HCT116 (cell line): ENCODE data around the gene HSPB3. TPM values are rescaled to one million over a fixed set of nuclear protein-coding genes. Genes with fewer than 3 reads are reported as not detected.

Experiments
- ATAC-seq: fragments of 200-7000 bp; cut with Tn5 transposase; 2 replicates; pipeline ENCODE4 v1.9.1; 2020; ENCODE audit warnings: mild to moderate bottlenecking, moderate library complexity
- BruUV-seq: library from RNA; stranded (reverse); fragments of 400-500 nt; replicated peaks from 2 replicates; lab custom pipeline; 2021; lab: Mats Ljungman, UMichigan
- CTCF ChIA-PET: fragments of 300-600 bp; sonication (Branson Sonifier 250); formaldehyde crosslinking; loops from one replicate; lab custom pipeline; 2021; ENCODE audit warnings: antibody characterized with exemption; lab: Charles Lee
- POLR2A ChIA-PET: fragments of 300-600, 350-600 bp; sonication (Branson Sonifier 250); formaldehyde crosslinking; loops from one replicate; lab custom pipeline; 2021; ENCODE audit warnings: antibody characterized with exemption; lab: Charles Lee
- RAD21 ChIA-PET, 2 experiments: fragments of 300-600 bp; sonication (Branson Sonifier 250); formaldehyde crosslinking; loops; one replicate each; lab custom pipeline; 2023; ENCODE audit warnings: low total read pairs in 2 of 2; ENCODE audit not compliant: uncharacterized antibody in 2 of 2, unreplicated experiment in 2 of 2, low non-redundant PET in 1 of 2; lab: Charles Lee
- DNase-seq: peaks from one replicate; pipeline ENCODE4 v3.0.0-alpha.2; 2010; ENCODE audit warnings: low read depth, low spot score
- H2AFZ ChIP-seq: fragments of 200-600 bp; shearing (Covaris generic), sonication (generic); 2 replicates; pipeline ENCODE4 v1.6.1; 2017; ENCODE audit warnings: low read depth, mixed run types, mixed read lengths, antibody characterized with exemption, low read length; ENCODE audit not compliant: poor library complexity, severe bottlenecking
- H3K27ac ChIP-seq: 2 replicates; pipeline ENCODE4 v1.5.1; 2012; ENCODE audit warnings: low read depth, low read length
- H3K27me3 ChIP-seq: fragments of 200-600 bp; sonication (generic); 2 replicates; pipeline ENCODE4 v1.6.1; 2016; ENCODE audit warnings: mixed run types, low read length, mixed read lengths; ENCODE audit not compliant: insufficient read depth
- H3K36me3 ChIP-seq, 2 experiments: fragments of 200-500 bp in 1 of 2; fragments of 200-600 bp in 1 of 2; sonication (Bioruptor generic) in 1 of 2; sonication (generic) in 1 of 2; 2 replicates each; pipeline versions ENCODE4 v1.5.1 to v1.6.1; 2014 to 2016; ENCODE audit warnings: low read length in 2 of 2, inconsistent platforms in 1 of 2, mixed read lengths in 1 of 2, mixed run types in 1 of 2; ENCODE audit not compliant: insufficient read depth in 2 of 2, control insufficient read depth in 1 of 2
- H3K4me1 ChIP-seq, 2 experiments: fragments of 200-600 bp in 1 of 2; sonication (generic) in 1 of 2; 2 replicates each; pipeline versions ENCODE4 v1.5.1 to v1.6.1; 2012 to 2017; ENCODE audit warnings: low read length in 2 of 2, inconsistent platforms in 1 of 2, mild to moderate bottlenecking in 1 of 2, mixed read lengths in 1 of 2, mixed run types in 1 of 2, moderate library complexity in 1 of 2; ENCODE audit not compliant: insufficient read depth in 2 of 2, control insufficient read depth in 1 of 2
- H3K4me2 ChIP-seq: fragments of 200-600 bp; sonication (generic); 2 replicates; pipeline ENCODE4 v1.6.1; 2017; ENCODE audit warnings: mixed run types, low read length, mixed read lengths
- H3K4me3 ChIP-seq, 2 experiments: fragments of 200-600 bp in 1 of 2; sonication (generic) in 1 of 2; replicated peaks in 1 of 2; 2 replicates each; pipeline ENCODE4 v1.5.1; 2011 to 2016; ENCODE audit warnings: low read length in 2 of 2, control low read depth in 1 of 2, low read depth in 1 of 2, mild to moderate bottlenecking in 1 of 2, mixed read lengths in 1 of 2, mixed run types in 1 of 2
- H3K79me2 ChIP-seq: fragments of 200-600 bp; sonication (generic); 2 replicates; pipeline ENCODE4 v1.6.1; 2017; ENCODE audit warnings: mild to moderate bottlenecking, mixed run types, low read length, moderate library complexity, mixed read lengths; ENCODE audit not compliant: insufficient read depth
- H3K9ac ChIP-seq: fragments of 200-600 bp; sonication (generic); 2 replicates; pipeline ENCODE4 v1.6.1; 2016; ENCODE audit warnings: low read length, mixed read lengths
- H3K9me2 ChIP-seq: fragments of 200-600 bp; sonication (generic), shearing (Covaris generic); 2 replicates; pipeline ENCODE4 v1.6.1; 2017; ENCODE audit warnings: mixed run types, mild to moderate bottlenecking, moderate library complexity; ENCODE audit not compliant: insufficient read depth
- H3K9me3 ChIP-seq, 2 experiments: fragments of 200-500 bp in 1 of 2; fragments of 200-600 bp in 1 of 2; sonication (Bioruptor generic) in 1 of 2; sonication (generic) in 1 of 2; 2 replicates each; pipeline ENCODE4 v1.6.1; 2014 to 2017; ENCODE audit warnings: low read length in 2 of 2, mixed read lengths in 2 of 2, inconsistent platforms in 1 of 2, low read depth in 1 of 2, mild to moderate bottlenecking in 1 of 2, mixed run types in 1 of 2, moderate library complexity in 1 of 2; ENCODE audit not compliant: control insufficient read depth in 1 of 2, insufficient read depth in 1 of 2
- H4K20me1 ChIP-seq: fragments of 200-600 bp; sonication (generic), shearing (Covaris generic); 2 replicates; pipeline ENCODE4 v1.6.1; 2017; ENCODE audit warnings: mixed run types, mild to moderate bottlenecking, moderate library complexity; ENCODE audit not compliant: insufficient read depth
- CTCF ChIP-seq, 3 experiments: fragments of 200-600 bp in 1 of 3; sonication (generic) in 1 of 3; IDR thresholded peaks in 2 of 3; conservative IDR thresholded peaks in 1 of 3; 2 replicates each; pipeline ENCODE4 v1.5.1; 2012 to 2017; ENCODE audit warnings: low read depth in 2 of 3, low read length in 2 of 3, antibody characterized with exemption in 1 of 3, borderline replicate concordance in 1 of 3, control low read depth in 1 of 3, mild to moderate bottlenecking in 1 of 3, mixed read lengths in 1 of 3, mixed run types in 1 of 3, moderate library complexity in 1 of 3; ENCODE audit not compliant: insufficient read depth in 1 of 3
- ELF1 ChIP-seq: IDR thresholded peaks from 2 replicates; pipeline ENCODE4 v1.6.1; 2012; ENCODE audit warnings: low read depth, borderline replicate concordance
- EZH2 ChIP-seq: fragments of 200-600 bp; sonication (generic); IDR thresholded peaks from 2 replicates; pipeline ENCODE4 v1.6.1; 2017; ENCODE audit warnings: antibody characterized with exemption, mixed run types
- RAD21 ChIP-seq: IDR thresholded peaks from 2 replicates; pipeline ENCODE4 v1.6.1; 2012; ENCODE audit warnings: low read depth, mild to moderate bottlenecking
- SIN3A ChIP-seq: IDR thresholded peaks from 2 replicates; pipeline ENCODE4 v1.6.1; 2012; ENCODE audit warnings: low read depth
- SRF ChIP-seq: IDR thresholded peaks from 2 replicates; pipeline ENCODE4 v1.6.1; 2012; ENCODE audit warnings: low read depth
- YY1 ChIP-seq: IDR thresholded peaks from 2 replicates; pipeline ENCODE4 v1.6.1; 2011; ENCODE audit warnings: low read length, low read depth, moderate library complexity, mild to moderate bottlenecking; ENCODE audit not compliant: insufficient replicate concordance; ENCODE audit errors: extremely low read depth
- ZBTB33 ChIP-seq: IDR thresholded peaks from 2 replicates; pipeline ENCODE4 v1.6.1; 2011; ENCODE audit warnings: mild to moderate bottlenecking, low read length, moderate library complexity; ENCODE audit not compliant: insufficient replicate concordance; ENCODE audit errors: extremely low read depth
- ZNF274 ChIP-seq: fragments of 200-500 bp; sonication (Bioruptor generic); IDR thresholded peaks from 2 replicates; pipeline ENCODE4 v1.6.1; 2014; ENCODE audit warnings: mild to moderate bottlenecking, low read depth, low read length, inconsistent platforms
- intact Hi-C: fragments of 100-400 bp; cut with micrococcal nuclease; formaldehyde crosslinking; loops from 2 replicates; pipeline ENCODE4 v1.10.0; 2022
- total RNA-seq: library from RNA; stranded (reverse); gene quantifications from one replicate; pipeline ENCODE4 v1.2.1, GENCODE V29; 2021; ENCODE audit not compliant: unreplicated experiment

Gene HSPB3
- total RNA-seq, 1 experiment from 2014 or later: not detected

- ChIA-PET CTCF (interaction anchor here (1.1 to 1.5 kb wide), 3 partner anchors 23 to 425 kb away, joined by 4 to 6 read pairs (median 5); no protein-coding TSS in a partner anchor), RAD21 (no interaction called here), POLR2A (interaction anchor here (0.5 kb wide), 1 partner anchor 9 kb away, joined by 3 read pairs; no protein-coding TSS in a partner anchor)
- intact Hi-C loops: no loop called here
- DNase-seq (no peak), ATAC-seq (no peak)
- H3K9me3 ChIP-seq: no peaks in the 10 kb centered on the region
- H3K9ac ChIP-seq: no peak overlapping the region
- H3K79me2 ChIP-seq: no peaks in the 10 kb centered on the region
- no peaks in the 10 kb centered on the region for H4K20me1 ChIP-seq
- no peak overlapping the region for H2AFZ ChIP-seq
- H3K4me2 ChIP-seq: no peak overlapping the region
- no peak overlapping the region for H3K27ac ChIP-seq
- TF ChIP-seq ZNF274 (no peak), SIN3A (no peak), ELF1 (no peak), RAD21 (no peak), YY1 (no peak), EZH2 (no peak), SRF (no peak), CTCF (IDR thresholded peaks at IDR 0.05 in 2 of 3, conservative IDR thresholded peaks at IDR 0.05 in 1 of 3; ENCODE audit: borderline replicate concordance in 1 of 3, insufficient read depth in 1 of 3, low read depth in 2 of 3, low read length in 2 of 3) (no peak), ZBTB33 (no peak)
- H3K36me3 ChIP-seq: no peaks in the 10 kb centered on the region
- no peaks in the 10 kb centered on the region for H3K9me2 ChIP-seq
- no peaks in the 10 kb centered on the region for H3K4me1 ChIP-seq
- H3K27me3 ChIP-seq: no peaks in the 10 kb centered on the region; the same call in 1 of the 2 replicates
- no TSS peak for BruUV-seq
- no peak overlapping the region for H3K4me3 ChIP-seq
Measured at GRCh38 chr5:54442271-54442670, 13.2 kb upstream of the HSPB3 start.
